ENCODE results near the gene CCDC107. TPM values are rescaled to one million over a fixed set of nuclear protein-coding genes. Genes with fewer than 3 reads are reported as not detected.

The CCDC107 gene
- total RNA-seq, 4 donors from 2014 or later = 15.1 to 30.5 (median 21.2) TPM

- intact Hi-C loops (cut with DNase I; ENCODE audit: low total_unique reads) = no loop called here
- DNase-seq (ENCODE audit: low spot score in 2 of 2) = peak; percentile 46 to 95
- no peak for TF ChIP-seq POLR2A (IDR thresholded peaks at IDR 0.05)
- TF ChIP-seq CTCF (IDR thresholded peaks at IDR 0.05) = no peak
- WGBS, 2 donors = 0% methylated on average over 46 to 51 of the region's 61 CpGs
- peak overlapping the region; percentile 83 for H3K4me3 ChIP-seq (ENCODE audit: low read depth, poor library complexity, severe bottlenecking)
Measured at GRCh38 chr9:35690614-35691333, 32.7 kb downstream of the CCDC107 start.

GRCh38 chr9:35691334-35691650 is 33.2 kb downstream of the CCDC107 start:
- no peak for TF ChIP-seq POLR2A (IDR thresholded peaks at IDR 0.05)
- no peak for TF ChIP-seq CTCF (IDR thresholded peaks at IDR 0.05)
- WGBS, 2 donors = 22 to 33% methylated on average over 10 of the region's 10 CpGs
- intact Hi-C loops (cut with DNase I; ENCODE audit: low total_unique reads) = no loop called here
- DNase-seq (ENCODE audit: low spot score in 2 of 2) = no peak
- no peak overlapping the region for H3K4me3 ChIP-seq (ENCODE audit: low read depth, poor library complexity, severe bottlenecking)

GRCh38 chr9:35691757-35692301 is 33.7 kb downstream of the CCDC107 start:
- intact Hi-C loops (cut with DNase I; ENCODE audit: low total_unique reads) = no loop called here
- no peak for DNase-seq (ENCODE audit: low spot score in 2 of 2)
- no peak overlapping the region for H3K4me3 ChIP-seq (ENCODE audit: low read depth, poor library complexity, severe bottlenecking)
- WGBS, 2 donors = 75 to 76% methylated on average over 13 of the region's 13 CpGs
- TF ChIP-seq POLR2A (IDR thresholded peaks at IDR 0.05) (no peak), CTCF (IDR thresholded peaks at IDR 0.05) (no peak)

GRCh38 chr9:35695943-35696401 is 37.9 kb downstream of the CCDC107 start:
- 97 to 100% methylated on average over 3 of the region's 3 CpGs for WGBS, 2 donors
- intact Hi-C loops (cut with DNase I; ENCODE audit: low total_unique reads) = no loop called here
- no peak for TF ChIP-seq CTCF (IDR thresholded peaks at IDR 0.05)
- TF ChIP-seq POLR2A (IDR thresholded peaks at IDR 0.05) = no peak
- H3K4me3 ChIP-seq (ENCODE audit: low read depth, poor library complexity, severe bottlenecking) = no peak overlapping the region
- DNase-seq (ENCODE audit: low spot score in 2 of 2) = no peak

- TF ChIP-seq POLR2A (IDR thresholded peaks at IDR 0.05) = no peak
- TF ChIP-seq CTCF (IDR thresholded peaks at IDR 0.05) = peak in 1 of 3 donors; percentile 54
- no peak overlapping the region for H3K4me3 ChIP-seq (ENCODE audit: low read depth, poor library complexity, severe bottlenecking)
- DNase-seq (ENCODE audit: low spot score in 2 of 2) = no peak
- intact Hi-C loops (cut with DNase I; ENCODE audit: low total_unique reads) = no loop called here
- 39 to 43% methylated on average over 9 of the region's 9 CpGs for WGBS, 2 donors
Measured at GRCh38 chr9:35696520-35697215, 38.6 kb downstream of the CCDC107 start.
